ENCODE results near the gene P2RX3.
"Not testable (repeated sequence)": the region's sequence is repeated elsewhere in the genome, so short reads cannot be mapped to it uniquely, and the experiment has no call there.

Gene P2RX3

GRCh38 chr11:57324886-57325734, 13.0 kb upstream of the P2RX3 start, which contains the start of gene TNKS1BP1:
Gene TNKS1BP1, minus strand, starts transcription at chr11:57324952. Its CDS starts 3,067 bp downstream, at chr11:57321885.
- peak; percentile 80 for DNase-seq (ENCODE audit: low read depth)

DNA sequence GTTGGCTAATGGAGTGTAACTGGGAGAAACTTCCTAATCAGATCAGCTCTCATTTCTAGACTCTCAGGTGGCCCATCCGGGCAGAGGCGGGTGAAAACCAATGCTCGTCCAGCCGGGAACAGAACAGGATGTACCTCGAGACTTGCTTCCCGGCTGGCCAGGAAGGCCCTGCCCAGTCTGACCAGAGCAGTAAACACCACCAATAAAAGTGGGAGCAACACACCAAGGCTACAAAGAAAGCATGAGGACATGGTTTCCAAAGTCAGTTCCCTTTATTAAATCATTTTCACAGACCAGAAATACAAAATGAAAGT, 12.5 kb upstream of the P2RX3 start:
- DNase-seq (ENCODE audit: low read depth), result no peak

- no peak for DNase-seq (ENCODE audit: low read depth)
These were observed 10.4 kb upstream of the P2RX3 start for GRCh38 chr11:57327721-57328120.

- DNase-seq (ENCODE audit: low read depth), result no peak
These were observed 8.1 kb upstream of the P2RX3 start for GRCh38 chr11:57330029-57330428.

DNA sequence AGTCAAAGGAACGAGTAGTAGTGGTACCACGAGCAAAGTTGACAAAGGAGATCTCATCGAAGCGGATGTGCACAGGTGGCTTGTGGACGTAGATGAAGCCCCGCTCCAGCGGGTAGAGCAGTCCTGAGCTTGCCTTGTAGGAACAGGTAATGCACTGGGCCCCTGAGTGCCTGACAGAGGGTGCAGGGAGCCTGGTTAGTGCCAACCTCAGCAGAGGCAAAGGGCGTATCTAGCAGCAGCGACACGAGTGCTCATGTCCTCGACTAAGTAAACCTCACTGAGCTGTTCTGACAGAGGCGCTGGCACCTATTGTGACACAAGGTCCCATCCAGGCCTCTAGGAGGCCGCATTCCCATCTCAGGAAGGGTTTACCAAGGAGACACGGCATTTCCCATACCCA, 6.4 kb upstream of the P2RX3 start:
- no peak for DNase-seq (ENCODE audit: low read depth)

- no peak for DNase-seq (ENCODE audit: low read depth)
These were observed 5.3 kb upstream of the P2RX3 start for GRCh38 chr11:57332694-57333440.

- DNase-seq (ENCODE audit: low read depth), result no peak
These were observed 3.2 kb upstream of the P2RX3 start for GRCh38 chr11:57335023-57335342.

GRCh38 chr11:57335343-57336110, 2.6 kb upstream of the P2RX3 start, which contains the start of gene SSRP1:
Gene SSRP1, minus strand, starts transcription at chr11:57335892. Its CDS starts 771 bp downstream, at chr11:57335121.
- DNase-seq (ENCODE audit: low read depth), result peak; percentile 75

- no peak for DNase-seq (ENCODE audit: low read depth)
These were observed 2.0 kb upstream of the P2RX3 start for GRCh38 chr11:57336111-57336666.

- not testable (repeated sequence) for DNase-seq (ENCODE audit: low read depth)
These were observed 1.3 kb upstream of the P2RX3 start for GRCh38 chr11:57336856-57337255.

DNA sequence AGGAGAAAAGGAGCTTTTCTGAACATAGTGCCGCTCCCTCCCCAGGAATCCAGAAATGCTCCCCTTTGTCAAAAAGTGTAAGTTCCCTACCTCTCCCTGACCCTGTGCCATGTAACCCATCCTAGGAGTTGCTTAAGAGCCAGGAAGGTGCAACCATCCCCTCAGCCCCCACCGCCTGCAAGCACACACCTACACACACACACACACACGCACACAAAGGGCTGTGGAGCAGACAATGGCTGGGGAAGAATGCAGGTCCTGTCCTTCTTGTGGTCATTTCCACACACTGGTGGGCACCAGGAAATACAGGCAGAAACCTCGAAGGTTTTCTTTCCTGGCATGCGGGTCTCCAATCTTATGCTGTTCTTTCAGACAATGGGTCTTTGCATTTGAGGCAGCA, 1.2 kb downstream of the P2RX3 start:
- DNase-seq (ENCODE audit: low read depth), result no peak

- DNase-seq (ENCODE audit: low read depth), result no peak
These were observed 2.0 kb downstream of the P2RX3 start for GRCh38 chr11:57340039-57340615.

GRCh38 chr11:57341250-57341808, 3.2 kb downstream of the P2RX3 start:
- DNase-seq (ENCODE audit: low read depth), result no peak

DNA sequence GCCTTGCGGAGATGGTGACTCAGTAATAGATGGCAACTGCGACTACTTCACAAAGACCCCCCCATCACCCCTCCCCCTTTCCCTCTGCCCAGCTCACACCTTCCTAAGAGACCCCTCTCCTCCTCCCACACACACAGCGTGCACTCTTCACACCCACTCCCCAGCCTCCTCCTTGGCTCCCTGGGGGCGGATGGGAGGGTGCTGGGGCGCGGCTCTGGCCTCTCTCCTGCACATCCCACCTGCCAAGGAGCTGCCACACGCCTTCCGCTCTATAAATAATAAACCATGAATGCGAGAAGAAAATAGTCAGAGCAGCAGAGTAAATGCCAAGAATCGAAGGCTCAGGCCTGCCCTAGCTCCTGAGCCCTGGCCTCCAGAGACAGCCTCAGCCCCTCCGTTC, 4.5 kb downstream of the P2RX3 start:
- DNase-seq (ENCODE audit: low read depth), result no peak

DNA sequence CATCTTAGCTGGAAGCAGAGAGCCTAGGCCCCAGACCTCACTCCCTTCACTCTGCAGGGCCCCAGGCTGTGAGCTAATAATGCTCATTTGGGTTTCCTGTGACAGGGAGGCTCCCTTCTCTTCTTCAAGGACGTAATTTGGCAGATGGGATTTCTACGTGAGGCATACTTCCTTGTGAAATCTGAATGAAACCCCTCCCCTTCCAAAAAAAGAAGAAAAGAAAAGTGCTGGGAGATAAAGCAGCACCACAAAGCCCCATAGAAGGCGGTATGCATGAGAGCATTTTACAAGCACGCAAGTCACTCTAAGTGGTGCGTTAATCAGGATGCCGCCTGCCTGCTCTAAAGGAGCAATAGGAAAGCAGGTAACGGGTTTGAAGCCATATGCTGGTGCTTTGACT, 5.7 kb downstream of the P2RX3 start:
- DNase-seq (ENCODE audit: low read depth), result no peak

DNA sequence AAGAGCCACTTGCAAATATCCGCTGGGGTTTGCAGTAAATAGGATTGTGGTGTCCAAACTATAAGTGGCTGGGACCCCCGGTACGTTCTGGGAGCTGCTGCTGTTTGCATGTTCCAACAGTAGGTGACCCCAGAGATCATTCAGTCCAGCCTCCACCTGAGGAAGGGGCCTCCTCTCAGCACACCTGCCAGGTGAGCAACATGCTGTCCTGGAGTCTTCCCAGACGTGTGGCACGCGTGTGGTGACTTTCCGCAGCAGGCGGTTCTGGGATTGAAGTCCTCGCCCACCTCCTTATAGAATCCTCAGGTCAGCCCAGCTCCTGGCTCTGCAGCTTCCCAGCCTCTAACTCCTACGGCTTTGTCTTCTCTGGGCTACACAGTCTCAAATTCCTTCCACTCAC, 6.7 kb downstream of the P2RX3 start:
- no peak for DNase-seq (ENCODE audit: low read depth)

GRCh38 chr11:57345555-57346211, 7.5 kb downstream of the P2RX3 start:
- peak; percentile 57 for DNase-seq (ENCODE audit: low read depth)

GRCh38 chr11:57347336-57347735, 9.2 kb downstream of the P2RX3 start:
- DNase-seq (ENCODE audit: low read depth), result no peak

DNA sequence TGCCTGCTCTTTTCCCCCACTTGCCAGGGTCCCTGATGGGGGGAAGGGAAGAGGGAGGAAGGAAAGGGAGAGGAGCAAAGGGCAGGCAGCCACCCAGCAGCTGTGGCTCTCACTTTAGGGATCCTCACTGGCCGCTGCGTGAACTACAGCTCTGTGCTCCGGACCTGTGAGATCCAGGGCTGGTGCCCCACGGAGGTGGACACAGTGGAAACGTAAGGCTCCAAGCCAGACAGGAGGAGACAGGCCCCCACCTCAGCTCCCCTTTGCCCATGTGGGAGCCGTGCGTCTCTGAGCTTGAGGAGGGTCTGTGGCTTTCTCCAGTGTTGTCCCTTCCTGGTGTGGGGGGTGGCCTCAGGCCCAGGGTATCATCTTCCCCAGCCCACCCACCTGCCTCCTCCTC, 9.9 kb downstream of the P2RX3 start:
- no peak for DNase-seq (ENCODE audit: low read depth)

- DNase-seq (ENCODE audit: low read depth), result no peak
These were observed 10.6 kb downstream of the P2RX3 start for GRCh38 chr11:57348636-57349313.

Measured in stimulated activated CD8-positive, alpha-beta memory T cell treated with anti-CD3 and anti-CD28 coated beads, Interleukin-7, amount 100 ng/mL, for 24 hours (primary cell).